Astrocyte (in vitro differentiated cells and primary cell): ENCODE measurements around the gene SOX4.

Source experiments
- EZH2 ChIP-seq: IDR thresholded peaks from 2 replicates; pipeline ENCODE4 v1.6.1; 2012; ENCODE audit warnings: mild to moderate bottlenecking, low read length, inconsistent platforms; ENCODE audit not compliant: insufficient read depth
- TF ChIP-seq, protein P1 (sequence below): IDR thresholded peaks from 2 replicates; pipeline ENCODE4 v1.5.1; 2011; ENCODE audit warnings: low read depth, mild to moderate bottlenecking, inconsistent platforms, low read length, moderate library complexity; ENCODE audit not compliant: insufficient read depth

DNA sequence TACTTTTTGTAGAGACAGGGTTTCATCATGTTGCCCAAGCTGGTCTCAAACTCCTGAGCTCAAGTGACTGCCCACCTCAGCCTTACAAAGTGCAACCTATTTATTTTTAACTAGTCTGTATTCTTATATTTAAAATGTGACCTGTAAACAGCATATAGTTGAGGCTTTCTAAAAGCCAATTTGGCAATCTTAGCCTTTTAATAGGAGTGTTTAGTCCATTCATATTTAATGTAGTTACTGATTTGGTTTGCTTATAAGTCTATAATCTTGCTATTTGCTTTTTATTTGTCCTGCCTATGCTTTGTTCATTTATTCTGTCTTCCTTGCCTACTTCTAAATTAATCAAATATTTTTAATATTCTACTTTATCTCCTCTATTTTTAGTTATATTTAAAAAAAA, 15.0 kb upstream of the SOX4 start:
- TF ChIP-seq, protein P1, sequence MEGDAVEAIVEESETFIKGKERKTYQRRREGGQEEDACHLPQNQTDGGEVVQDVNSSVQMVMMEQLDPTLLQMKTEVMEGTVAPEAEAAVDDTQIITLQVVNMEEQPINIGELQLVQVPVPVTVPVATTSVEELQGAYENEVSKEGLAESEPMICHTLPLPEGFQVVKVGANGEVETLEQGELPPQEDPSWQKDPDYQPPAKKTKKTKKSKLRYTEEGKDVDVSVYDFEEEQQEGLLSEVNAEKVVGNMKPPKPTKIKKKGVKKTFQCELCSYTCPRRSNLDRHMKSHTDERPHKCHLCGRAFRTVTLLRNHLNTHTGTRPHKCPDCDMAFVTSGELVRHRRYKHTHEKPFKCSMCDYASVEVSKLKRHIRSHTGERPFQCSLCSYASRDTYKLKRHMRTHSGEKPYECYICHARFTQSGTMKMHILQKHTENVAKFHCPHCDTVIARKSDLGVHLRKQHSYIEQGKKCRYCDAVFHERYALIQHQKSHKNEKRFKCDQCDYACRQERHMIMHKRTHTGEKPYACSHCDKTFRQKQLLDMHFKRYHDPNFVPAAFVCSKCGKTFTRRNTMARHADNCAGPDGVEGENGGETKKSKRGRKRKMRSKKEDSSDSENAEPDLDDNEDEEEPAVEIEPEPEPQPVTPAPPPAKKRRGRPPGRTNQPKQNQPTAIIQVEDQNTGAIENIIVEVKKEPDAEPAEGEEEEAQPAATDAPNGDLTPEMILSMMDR = no peak
- no peak for TF ChIP-seq EZH2
